Thyroid gland (tissue), 4 donors: ENCODE measurements around the gene HNRNPD.

Source experiments
- CTCF ChIP-seq, 6 experiments: fragments of 200-600 bp in 3 of 6; fragments of 450-650 bp in 3 of 6; sonication (generic) in 3 of 6; IDR thresholded peaks; one replicate each; pipeline ENCODE4 v1.5.1; 2016 to 2019; ENCODE audit warnings: antibody characterized with exemption in 6 of 6, mild to moderate bottlenecking in 2 of 6, inconsistent platforms in 1 of 6, moderate library complexity in 1 of 6
- POLR2A ChIP-seq, 2 donors: fragments of 450-650 bp; IDR thresholded peaks; one replicate each; pipeline ENCODE4 v1.6.1; 2017; ENCODE audit warnings: antibody characterized with exemption in 2 of 2, mild to moderate bottlenecking in 2 of 2, moderate library complexity in 1 of 2

DNA sequence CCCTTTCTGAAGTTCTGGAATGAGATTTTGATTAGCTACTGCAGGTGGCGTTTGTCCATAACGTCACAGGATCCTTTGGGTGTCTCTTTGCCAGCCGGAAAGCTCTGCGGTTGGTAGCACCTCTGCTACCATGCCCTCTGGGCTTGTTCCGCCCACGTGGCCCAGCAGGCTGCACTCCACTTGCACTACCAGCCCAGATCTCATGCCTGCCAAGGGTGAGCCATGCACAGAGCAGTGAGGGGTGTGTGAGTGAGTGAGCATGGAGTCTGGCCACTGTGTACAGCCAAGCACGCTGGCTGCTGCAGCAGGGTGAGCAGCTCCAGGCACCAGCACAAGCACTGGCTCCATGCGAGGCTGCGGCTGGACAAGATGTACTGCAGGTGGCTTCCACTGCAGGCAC lies 6.6 kb upstream of the HNRNPD start:
- no peak for TF ChIP-seq POLR2A (IDR thresholded peaks at IDR 0.05)
- TF ChIP-seq CTCF (IDR thresholded peaks at IDR 0.05), result no peak
